HG03520 (cell line): ENCODE data around the gene PPP4C.
A peak's percentile ranks its signal among the peaks of the same experiment; 100 is the strongest.

ENCODE experiments used
- ATAC-seq: cut with Tn5 transposase; IDR thresholded peaks from one replicate; pipeline ENCODE4 v1.9.1; 2021; ENCODE audit warnings: mild to moderate bottlenecking, moderate library complexity; ENCODE audit not compliant: unreplicated experiment

The PPP4C gene

DNA sequence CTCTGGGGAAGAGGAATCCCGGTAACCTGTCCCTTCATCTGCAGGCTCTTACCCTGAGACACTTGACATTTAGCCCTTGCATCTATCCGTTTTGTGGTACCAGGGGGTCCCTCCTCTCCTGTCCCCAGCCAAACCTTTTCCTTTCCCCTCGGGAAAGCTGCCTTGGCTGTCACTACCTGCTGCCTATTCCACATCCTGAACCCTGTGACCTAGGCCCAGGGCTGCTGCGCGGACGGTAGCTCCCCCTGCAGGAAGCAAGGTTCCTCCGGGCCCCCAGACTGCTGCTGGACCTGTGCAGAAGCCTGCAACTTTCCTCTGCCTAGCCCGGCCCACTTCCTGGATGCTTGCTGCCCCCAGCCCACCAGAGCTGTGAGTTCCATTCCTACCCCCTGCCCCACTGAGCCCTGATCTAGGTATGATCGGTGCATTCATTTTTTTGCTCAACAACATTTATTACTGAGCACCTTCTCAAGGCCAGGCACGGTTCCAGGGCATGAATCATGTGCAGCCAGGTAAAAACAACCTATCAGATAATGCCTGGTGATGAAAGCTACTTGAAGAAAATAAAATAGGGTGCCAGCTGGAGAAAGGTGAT, 20.7 kb upstream of the PPP4C start:
- ATAC-seq, result no peak

DNA sequence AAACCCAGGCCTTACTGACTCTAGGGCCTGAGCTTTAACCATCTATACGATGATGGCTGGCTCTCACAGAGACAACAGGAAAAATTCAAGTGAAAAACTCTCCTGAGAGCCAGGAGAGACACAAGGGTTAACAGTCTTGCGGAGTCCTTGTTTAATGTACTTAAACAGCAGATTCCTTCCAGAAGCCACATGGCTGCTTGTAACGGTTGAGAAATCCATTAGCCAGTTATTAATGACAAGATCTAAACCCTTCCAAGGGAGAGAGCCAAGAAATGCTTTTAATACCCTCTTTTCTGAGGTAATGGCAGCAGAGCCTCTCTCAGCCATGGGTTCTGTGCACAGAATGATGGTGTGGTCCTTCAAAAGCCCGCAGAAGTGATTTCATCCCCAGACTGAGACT, 15.4 kb upstream of the PPP4C start:
- ATAC-seq, result no peak

DNA sequence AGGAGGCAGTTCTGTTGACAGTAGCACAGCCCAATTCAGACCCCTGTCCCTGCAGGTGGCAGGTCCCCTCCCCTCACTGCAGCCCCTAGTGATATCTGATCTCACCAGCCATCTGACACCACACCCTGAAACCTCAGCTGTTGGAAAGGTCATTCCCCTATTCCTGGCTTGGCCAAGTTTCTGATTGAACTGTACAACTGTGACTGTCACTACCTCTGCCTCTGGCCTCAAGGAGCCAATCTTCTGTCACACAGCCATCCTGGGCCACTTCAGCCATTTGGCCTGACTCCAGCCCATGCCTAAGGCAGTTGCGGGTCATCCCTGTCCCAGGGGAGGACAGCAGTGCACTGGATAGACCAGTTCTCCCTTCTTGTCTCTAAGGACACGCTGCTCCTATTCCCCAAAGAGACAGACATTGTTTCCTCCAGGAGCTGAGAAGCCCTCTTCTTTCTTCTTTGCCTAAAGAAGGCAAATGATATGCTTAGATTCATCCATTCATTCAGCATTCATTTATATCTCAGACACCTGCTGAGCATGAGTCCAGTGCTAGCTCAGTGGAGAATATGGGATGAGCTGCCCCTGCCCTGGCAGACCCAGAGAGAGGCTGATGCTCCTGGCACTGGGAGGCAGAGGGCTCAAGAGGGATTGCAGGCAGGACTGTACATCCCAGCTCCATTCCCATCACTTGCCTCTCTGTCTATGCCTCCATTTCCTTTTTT, 14.8 kb upstream of the PPP4C start:
- ATAC-seq, result no peak

DNA sequence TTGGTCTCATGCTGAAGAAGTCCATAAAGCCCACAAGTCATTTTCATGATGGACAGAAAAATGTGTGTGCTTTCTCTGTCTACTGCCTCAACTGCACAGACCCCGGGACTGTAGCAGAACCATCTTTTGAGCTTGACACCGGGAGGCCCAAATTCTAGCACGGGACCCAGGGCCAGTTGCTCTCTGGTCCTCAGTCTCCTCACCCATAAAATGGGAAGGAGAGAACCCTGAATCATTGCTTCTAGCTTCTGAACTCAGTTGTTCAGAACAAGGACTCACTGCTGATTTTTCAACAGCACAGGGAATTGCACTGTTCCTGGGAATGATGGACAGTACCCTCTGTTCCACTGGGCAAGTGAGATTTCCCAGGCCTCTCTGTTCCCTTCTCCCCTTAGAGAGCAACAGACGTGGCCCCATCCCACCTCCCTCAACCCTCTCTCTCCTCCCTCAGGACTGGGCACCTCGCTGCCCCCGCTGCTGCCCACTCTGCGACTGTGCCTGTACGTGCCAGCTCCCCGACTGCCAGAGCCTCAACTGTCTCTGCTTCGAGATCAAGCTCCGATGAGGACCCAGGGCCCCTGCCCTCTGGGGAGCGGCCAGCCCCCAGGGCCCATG, 12.4 kb upstream of the PPP4C start:
- ATAC-seq, result no peak

DNA sequence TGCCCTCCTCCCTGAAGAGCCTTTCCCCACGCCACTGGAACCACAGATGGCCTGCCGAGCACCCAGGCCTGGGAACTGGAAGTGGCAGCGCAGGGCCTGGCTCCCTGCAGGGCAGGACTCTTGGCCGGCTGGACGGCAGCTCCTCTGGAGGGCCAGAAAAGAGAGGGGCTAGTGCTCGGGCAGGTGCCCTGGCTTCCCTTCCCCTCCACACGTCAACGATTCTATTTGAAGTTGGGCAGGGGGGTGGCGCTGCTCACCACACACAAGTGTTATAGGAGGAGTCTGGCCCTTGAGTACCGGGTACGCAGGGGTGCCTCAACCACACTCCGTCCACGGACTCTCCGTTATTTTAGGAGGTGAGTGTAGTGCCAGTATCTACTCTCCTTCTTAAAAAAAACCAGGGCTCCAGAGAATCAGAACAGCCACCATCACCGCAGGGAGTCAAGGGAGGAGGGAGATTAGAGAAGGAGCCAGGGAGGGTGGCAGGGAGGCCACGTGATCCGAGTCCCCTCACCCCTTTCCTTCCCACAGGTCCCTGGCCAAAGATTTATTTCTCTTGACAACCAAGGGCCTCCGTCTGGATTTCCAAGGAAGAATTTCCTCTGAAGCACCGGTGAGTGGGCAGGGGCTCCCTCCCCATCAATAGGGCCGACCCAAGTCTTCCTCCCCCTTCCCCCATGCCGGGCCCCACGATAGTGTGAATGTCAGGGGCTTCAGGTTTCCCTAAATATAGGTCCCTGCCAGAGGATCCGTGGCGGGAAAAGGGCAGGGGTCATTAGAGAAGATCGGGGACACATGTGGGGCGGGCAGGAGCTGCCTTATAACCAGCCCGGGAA, 11.7 kb upstream of the PPP4C start:
- no peak for ATAC-seq

DNA sequence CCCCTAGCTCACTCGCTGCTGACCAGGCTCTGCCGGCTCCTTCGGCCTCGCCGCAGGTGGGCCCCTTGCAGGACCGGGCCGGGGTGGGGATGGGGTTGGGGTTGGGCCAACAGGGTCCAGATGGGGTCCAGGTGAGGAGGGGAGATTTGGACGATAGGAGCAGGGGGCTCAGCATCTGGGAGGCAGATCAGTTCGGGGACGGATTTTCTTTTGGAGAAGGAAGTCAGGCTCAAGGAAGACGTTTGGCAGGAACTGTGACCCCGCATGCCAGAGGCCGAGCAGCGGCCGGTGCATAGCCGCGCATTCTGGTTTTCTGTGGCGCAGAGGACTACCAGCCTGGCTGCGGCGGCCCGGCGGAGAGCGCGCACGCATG, 11.1 kb upstream of the PPP4C start:
- no peak for ATAC-seq

DNA sequence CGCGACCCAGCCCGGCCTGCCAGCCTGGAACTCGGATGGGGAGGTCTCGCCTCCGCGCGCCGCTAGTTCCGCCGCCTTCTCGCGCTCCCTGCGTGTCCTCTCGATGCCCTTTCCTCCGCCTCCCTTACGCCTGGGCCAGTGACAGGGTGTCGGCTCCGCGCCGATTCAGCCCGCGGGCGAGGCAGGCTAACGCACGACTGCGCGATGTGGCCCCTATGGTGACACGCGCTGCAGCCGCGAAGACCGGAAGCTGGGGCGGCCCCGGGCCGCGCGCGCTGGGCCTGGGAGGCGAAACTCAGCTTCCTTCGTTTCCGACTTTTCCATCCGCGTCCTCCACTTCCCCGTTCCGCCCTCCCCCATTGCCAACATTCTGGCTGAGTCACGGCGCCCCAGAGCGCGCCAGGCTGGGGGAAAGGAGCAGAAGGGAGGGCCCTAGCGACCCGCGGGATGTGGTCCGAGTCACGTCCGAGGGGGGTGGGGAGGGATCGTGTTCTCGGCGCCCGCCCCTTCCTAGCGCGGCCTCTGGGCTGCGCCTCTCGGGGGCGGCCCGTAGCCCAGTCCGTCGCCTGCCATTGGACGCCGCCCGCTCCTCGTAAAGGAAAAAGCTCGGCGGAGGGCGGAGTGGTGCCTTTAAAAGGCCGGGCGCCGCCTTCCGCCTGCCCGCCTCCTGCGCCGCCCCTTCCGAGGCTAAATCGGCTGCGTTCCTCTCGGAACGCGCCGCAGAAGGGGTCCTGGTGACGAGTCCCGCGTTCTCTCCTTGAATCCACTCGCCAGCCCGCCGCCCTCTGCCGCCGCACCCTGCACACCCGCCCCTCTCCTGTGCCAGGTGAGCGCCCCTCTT, 10.5 kb upstream of the PPP4C start, which contains the start of gene ALDOA:
ALDOA (plus strand) TSS at position 659 of the 841 bp plus-strand sequence. CDS start 1,138 bp downstream, outside the sequence.
- peak; percentile 76 for ATAC-seq

DNA sequence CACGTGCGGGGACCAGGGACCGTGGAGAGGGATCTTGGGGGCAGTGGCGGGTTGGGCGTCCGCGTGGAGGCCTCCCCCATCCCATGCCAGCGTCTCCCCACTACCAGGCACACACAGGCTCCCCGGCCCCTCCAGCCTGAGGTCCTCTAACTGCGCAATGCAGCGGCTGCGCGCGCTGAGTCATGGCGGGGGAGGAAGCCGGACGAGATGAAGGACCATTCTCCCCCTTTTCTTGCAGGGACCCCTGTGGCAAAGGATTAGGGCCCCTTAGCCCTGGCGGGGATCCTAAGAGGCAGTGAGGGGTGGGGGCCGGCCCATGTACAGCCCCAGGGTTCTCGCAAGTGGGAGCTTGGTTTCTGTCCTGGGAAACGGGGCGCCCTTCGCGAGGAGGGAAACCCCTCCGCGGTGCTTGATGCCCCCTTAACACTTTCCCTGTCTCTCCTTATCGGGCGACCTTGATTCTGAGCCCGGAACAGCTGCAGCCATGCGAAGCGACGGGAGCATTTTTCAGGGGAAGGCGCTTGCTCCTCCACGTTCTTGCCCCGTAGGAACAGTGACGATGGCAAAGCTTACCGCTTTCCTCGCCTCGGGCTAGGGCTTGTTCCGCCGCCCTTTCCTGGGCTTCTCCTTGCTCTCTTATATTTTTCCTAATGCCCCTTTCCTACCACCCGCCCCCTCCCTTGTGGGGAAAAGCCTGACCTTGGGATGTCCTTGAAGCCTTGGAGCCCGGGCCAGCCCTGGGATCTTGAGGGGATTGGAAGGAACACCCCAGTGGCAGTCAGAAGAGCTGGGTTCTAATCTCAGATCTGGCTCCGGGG, 9.6 kb upstream of the PPP4C start:
- ATAC-seq, result peak; percentile 2

DNA sequence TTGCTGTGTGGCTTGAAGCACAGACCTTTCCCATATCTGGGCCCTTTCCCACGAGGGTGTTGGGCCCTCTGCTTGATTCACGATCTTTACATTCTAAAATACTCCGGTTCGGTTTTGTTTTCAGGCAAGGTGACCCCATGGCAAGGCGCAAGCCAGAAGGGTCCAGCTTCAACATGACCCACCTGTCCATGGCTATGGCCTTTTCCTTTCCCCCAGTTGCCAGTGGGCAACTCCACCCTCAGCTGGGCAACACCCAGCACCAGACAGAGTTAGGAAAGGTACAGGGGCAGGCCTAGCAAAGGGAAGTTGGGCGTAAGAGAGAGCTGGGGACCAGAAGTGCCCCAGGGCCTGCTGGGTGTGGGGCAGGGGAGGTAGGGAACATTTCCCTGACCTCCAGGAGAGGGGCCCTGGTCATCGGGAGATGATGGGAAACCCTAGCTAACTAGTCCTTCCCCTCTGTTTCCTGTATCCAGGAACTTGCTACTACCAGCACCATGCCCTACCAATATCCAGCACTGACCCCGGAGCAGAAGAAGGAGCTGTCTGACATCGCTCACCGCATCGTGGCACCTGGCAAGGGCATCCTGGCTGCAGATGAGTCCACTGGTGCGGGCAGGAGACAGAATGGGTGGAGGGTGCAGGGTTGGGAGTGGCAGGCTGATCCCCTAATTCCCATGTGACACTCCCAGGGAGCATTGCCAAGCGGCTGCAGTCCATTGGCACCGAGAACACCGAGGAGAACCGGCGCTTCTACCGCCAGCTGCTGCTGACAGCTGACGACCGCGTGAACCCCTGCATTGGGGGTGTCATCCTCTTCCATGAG, 8.8 kb upstream of the PPP4C start:
- ATAC-seq, result no peak

DNA sequence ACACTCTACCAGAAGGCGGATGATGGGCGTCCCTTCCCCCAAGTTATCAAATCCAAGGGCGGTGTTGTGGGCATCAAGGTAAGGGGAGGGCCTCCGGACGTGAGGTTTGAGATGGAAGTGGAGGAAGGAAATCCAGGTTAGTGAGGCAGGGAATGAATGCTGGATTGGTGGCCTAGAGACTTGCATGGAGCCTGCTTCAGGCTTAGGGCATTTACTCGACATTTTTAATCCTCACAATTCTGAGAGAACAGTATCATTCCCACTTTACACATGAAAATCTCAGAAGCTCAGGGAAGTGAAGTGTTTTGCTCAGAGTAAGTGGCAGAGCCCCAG, 8.2 kb upstream of the PPP4C start:
- no peak for ATAC-seq

DNA sequence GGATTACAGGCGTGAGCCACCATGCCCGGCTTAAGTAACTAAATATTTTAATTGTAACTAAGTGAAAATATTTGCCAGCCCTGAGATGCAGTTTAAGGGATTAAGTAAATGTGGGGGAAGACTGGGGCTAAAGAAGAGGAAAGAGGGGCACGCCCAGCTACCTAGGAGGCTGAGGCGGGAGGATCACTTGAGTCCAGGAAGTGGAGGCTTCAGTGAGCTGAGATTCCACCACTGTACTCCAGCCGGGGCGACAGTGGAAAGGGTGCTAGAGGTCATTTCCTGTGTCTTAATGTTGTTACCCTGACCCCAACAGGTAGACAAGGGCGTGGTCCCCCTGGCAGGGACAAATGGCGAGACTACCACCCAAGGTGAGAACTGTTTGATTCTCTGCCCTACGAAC, 7.5 kb upstream of the PPP4C start:
- no peak for ATAC-seq

DNA sequence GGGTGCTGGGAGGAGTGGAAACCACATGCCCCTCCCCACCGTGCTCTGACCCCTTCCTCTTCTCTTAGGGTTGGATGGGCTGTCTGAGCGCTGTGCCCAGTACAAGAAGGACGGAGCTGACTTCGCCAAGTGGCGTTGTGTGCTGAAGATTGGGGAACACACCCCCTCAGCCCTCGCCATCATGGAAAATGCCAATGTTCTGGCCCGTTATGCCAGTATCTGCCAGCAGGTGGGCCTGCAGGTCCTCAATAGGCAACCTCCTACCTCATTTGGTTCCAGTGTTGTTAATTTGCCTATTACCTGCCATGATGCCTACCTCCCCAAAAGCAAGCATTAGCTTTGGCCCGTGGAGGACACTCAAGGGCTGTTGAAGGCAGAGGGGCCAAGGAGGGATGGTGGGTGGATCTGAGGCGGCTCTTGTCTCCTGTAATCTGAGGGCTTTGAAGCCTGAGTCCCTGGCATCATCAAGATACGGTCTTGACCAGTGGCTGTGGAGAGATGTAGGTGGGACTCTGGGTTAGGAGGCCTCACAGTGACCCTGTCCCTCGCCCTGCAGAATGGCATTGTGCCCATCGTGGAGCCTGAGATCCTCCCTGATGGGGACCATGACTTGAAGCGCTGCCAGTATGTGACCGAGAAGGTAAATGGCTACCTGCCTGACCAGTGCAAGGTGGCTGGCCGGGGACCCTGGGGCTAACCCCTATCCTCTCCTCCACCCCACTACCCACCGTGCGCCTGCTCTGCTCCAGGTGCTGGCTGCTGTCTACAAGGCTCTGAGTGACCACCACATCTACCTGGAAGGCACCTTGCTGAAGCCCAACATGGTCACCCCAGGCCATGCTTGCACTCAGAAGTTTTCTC, 6.8 kb upstream of the PPP4C start:
- ATAC-seq, result no peak

DNA sequence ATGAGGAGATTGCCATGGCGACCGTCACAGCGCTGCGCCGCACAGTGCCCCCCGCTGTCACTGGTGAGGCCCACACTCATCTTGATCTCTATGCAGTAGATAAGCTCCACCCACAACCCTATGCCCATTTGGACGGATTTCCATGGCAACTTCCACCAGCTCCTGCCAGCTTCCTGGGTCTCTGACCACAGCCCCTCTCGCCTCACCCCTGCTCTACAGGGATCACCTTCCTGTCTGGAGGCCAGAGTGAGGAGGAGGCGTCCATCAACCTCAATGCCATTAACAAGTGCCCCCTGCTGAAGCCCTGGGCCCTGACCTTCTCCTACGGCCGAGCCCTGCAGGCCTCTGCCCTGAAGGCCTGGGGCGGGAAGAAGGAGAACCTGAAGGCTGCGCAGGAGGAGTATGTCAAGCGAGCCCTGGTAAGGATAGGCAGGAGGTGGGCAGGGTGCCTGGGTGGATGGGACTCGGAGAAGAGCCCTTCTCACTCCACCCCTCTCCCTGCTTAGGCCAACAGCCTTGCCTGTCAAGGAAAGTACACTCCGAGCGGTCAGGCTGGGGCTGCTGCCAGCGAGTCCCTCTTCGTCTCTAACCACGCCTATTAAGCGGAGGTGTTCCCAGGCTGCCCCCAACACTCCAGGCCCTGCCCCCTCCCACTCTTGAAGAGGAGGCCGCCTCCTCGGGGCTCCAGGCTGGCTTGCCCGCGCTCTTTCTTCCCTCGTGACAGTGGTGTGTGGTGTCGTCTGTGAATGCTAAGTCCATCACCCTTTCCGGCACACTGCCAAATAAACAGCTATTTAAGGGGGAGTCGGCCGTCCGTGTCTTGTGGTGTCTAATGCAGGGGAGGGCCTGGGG, 6.0 kb upstream of the PPP4C start:
- ATAC-seq, result no peak

DNA sequence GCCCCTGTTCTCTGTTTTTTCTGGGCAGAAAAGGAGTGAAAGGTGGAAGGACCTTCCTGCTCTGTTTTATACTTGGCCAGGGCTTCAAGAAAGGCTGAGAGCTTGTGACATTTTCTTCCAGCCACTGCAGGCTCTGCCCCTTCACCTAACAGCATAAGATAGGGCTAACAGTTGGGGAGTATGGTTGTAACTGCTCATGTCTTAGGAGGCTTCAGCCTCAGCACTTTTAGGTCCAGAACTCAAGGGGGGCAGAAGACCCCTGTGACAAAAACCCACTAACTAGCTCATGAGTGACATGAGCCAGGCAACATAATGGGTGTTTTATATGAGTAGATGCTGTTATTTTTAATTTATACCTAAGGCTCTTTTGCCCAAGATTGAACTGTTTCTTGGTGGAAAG, 5.3 kb upstream of the PPP4C start:
- no peak for ATAC-seq

DNA sequence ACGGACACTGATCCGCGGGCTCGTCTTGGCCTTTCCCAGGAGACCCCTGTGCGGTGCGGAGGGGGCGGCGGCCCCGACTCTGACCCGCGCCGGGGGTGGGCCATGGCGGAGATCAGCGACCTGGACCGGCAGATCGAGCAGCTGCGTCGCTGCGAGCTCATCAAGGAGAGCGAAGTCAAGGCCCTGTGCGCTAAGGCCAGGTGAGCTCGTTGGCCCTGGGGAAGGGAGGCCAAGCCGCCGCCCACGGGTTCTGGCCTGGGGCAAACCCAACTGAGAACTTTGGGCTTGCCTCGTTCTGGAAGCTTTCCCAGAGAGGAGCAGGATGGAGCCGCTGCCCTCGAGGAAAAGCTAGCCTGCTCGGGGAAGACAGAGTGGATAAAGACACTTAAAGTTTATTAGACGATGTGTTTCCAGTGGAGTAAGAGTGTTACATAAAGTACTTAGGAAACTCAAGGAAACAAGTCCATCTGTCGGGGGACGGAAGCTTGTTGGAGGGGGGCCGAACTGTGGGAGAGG, 540 bp downstream of the PPP4C start:
- ATAC-seq, result peak; percentile 24

DNA sequence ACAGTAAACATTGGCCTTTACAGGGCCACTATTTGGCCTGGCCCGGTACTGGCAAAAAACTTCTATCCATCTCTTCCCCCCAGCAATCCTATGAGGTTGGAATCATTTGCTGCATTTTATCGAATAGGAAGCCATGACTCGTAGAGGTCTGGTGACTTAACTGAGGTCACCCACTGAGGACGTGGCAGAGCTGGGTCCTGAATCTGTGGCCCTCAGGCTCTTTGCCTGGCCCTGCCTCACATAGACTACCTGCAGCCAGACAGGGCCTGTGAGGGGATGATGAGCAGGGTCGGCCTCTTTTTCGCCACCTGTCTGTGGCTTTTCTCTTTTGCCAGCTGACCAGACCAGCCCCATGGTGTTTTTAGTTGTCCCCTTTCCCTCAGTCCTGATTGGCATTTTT, 1.9 kb downstream of the PPP4C start:
- no peak for ATAC-seq

DNA sequence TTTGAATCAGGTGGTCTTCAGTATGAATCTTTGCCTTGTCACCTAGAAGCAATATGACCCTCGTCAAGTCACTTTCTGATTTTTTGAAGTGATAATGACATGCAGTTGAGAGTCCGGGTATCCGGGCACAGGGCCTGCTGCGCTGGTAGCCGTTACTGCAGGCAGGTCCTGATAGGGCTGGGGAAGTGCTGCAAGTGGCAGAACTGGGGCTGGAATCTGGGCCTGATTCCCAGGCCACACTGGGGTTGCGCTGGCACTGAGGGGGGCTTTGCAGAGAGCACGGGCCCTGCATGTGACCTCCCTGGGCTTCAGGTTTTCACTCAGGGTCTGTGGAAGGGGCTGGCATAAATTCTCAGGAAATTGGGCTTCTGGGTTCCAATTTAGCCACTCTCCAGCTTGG, 3.0 kb downstream of the PPP4C start:
- ATAC-seq, result no peak
